GM21786 (cell line): ENCODE data around the gene COL6A5.
"Not testable (repeated sequence)": the region's sequence is repeated elsewhere in the genome, so short reads cannot be mapped to it uniquely, and the experiment has no call there.

ENCODE experiments used
- ATAC-seq: cut with Tn5 transposase; IDR thresholded peaks from one replicate; pipeline ENCODE4 v1.9.1; 2021; ENCODE audit not compliant: unreplicated experiment

COL6A5 gene

DNA sequence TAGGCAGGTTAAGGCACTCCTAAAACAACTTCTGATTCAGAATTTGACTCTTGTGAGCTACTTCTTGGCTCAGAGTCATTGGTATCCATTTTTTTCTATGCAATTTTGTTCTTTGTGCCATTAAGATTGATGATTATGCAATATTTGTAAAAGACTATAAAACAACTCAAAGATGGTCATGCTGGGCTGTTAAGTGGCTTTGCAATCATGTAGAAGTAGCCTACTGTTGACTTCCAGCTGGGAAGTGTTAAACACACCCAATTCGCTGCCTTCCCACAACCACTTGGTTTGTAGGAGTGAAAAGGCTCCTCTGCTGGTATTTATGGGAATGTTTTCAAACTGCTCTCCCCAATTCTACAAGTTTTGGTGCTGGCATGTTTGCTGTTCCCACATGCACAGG, 96.8 kb downstream of the COL6A5 start:
- no peak for ATAC-seq

DNA sequence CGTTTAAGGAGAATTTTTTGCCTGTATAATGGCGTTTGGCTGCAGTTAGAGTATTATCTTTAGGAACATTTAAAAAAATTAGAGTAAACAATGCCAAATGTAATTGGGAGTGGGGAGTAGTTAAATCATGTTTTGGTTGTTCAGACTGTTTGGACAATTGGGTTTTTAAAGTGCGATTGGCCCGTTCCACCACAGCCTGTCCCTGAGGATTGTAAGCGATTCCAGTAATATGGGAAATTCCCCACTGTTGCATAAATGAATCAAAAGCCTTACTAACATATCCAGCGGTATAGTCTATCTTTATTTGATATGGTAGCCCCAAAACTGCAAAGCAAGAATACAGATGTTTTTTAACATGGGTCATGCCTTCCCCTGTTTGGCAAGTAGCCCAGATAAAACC, 101.4 kb downstream of the COL6A5 start:
- ATAC-seq = not testable (repeated sequence)

DNA sequence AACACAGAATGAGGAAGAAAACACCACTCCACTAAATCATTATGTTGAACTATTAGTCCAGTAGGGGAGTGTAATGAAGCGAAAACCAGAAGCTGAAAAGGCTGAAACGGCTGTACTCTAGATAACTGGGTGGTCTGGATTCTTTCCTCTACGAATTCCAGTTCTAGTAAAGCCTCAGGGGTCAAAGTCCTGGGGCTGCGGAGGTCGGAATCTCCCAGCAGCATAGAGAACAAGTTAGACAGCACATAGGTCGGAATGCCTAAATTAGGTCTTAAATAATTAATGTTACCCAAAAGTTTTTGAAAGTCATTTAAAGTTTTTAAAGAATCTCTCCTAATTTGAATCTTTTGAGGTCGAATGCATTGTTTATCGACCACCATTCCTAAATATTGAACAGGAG, 102.7 kb downstream of the COL6A5 start:
- not testable (repeated sequence) for ATAC-seq

DNA sequence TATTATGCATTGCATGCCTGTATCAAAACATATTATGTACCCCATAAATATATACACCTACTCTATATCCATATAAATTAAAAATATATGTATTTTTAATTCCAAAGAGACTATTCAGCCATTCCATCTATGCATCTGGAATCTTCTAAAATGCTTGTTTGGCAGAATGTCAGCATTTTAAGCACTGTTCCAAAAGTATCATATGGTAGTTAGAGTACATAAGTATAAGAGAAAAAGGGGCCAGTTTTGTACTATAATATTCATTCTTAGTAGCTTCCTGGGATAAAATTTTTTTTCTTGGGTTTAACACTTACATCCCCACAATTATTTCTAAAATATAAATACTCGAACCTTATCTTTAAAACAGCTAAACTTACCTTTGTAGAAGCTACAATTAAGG, 111.1 kb downstream of the COL6A5 start:
- ATAC-seq = no peak

GRCh38 chr3:130457671-130458070, 112.2 kb downstream of the COL6A5 start:
- no peak for ATAC-seq

GRCh38 chr3:130459944-130460343, 114.5 kb downstream of the COL6A5 start:
- ATAC-seq = no peak

DNA sequence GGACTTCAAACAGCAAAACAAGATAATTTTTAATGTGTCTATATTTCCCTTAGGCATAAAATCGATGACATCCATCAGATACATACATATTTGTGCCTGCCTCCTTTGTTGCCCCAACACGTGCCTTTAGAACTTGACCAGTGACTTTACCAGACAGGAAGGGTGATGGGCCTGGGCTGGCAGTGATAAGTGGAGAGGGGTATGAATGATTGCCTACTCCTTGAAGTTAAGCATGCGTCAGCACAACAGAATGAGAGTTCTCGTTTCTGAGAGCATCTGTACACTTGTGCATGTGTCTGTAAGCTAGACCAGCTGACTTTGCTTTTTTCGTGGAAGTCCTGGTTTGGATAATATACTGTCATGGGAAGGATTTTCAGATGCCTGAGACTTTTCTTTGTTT, 116.6 kb downstream of the COL6A5 start:
- ATAC-seq = no peak

- ATAC-seq = no peak
These were observed 117.7 kb downstream of the COL6A5 start for GRCh38 chr3:130463221-130463620.

- ATAC-seq = no peak
These were observed 120.0 kb downstream of the COL6A5 start for GRCh38 chr3:130465521-130465920.

GRCh38 chr3:130468311-130468710, 122.8 kb downstream of the COL6A5 start:
- ATAC-seq = no peak

DNA sequence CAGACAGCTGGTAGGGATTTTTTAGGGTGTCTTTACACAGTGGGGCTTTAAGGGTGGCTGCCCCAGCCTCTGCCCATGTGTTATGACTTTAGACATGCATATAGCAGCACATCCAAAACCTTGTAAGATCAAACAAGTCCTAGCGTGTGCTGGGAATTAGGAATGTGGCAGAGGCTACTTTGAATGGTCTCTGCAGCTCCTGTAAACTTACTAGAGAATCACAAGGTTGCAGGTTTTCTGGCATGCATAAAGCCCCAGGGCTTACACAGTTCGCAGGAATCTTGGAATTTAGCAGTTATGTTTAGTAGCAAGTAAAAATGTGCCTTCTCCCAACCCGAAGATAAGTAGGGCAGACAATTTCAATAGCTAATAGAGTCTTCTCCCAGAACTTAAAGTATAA, 124.7 kb downstream of the COL6A5 start:
- no peak for ATAC-seq

- no peak for ATAC-seq
These were observed 127.9 kb downstream of the COL6A5 start for GRCh38 chr3:130473416-130473815.

DNA sequence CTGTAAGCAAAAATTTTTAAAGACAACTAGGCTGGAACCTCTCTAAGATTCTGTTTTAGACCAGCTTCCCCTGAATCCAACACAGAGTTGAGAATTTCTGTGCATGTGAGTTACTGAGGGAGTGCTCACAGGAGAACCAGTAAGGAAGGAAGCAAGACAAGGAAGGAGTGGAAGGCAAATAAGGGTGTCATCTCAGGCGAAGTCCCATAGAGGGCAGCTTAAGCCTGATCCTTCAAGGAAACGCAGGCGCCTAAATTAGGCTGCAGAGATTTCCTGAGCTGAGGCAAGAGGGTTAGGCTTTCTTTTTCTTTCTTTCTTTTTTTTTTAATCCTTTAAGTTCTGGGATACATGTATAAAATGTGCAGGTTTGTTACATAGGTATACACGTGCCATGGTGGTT, 135.3 kb downstream of the COL6A5 start:
- no peak for ATAC-seq

DNA sequence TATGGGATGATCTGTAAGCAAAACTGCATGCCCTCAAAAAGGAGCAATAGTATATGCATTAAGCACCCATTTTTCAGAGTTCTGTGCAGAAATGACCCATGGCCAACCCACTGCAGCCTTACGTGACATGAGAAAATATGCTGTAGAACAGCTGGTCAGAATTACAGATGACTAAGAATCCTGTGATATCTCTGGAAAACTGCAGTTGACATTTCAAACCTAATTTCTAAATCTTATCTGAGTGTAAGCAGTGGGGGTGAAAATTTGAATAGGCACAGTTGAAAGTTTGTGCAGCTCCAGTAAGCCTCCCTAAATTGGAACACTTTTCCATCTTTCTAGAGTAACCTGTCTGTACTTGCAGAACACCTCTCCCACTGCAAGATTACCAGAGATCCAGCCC, 142.8 kb downstream of the COL6A5 start:
- no peak for ATAC-seq

- no peak for ATAC-seq
These were observed 143.4 kb downstream of the COL6A5 start for GRCh38 chr3:130488769-130489450.

GRCh38 chr3:130490241-130490640, 144.8 kb downstream of the COL6A5 start:
- no peak for ATAC-seq

DNA sequence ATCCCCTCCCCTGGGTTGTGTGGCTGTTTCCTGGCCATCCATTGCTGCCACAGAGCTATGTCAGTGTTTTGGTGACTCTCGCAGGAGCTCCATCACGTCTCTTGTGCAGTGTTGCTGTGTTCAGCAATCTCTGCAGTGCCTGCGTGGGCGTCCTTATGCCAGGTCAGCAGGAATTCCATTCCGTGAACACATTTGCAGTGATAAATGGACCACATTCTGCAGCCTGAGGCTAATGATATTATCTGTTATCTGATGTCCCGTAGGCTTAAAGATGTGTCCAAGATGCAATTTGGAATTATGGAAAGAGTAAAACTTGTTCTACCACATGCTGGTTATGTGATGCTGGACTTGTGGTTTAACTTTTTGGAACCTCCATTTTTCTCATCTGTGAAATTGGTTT, 146.0 kb downstream of the COL6A5 start:
- no peak for ATAC-seq

GRCh38 chr3:130504701-130505100, 159.2 kb downstream of the COL6A5 start:
- ATAC-seq = no peak

DNA sequence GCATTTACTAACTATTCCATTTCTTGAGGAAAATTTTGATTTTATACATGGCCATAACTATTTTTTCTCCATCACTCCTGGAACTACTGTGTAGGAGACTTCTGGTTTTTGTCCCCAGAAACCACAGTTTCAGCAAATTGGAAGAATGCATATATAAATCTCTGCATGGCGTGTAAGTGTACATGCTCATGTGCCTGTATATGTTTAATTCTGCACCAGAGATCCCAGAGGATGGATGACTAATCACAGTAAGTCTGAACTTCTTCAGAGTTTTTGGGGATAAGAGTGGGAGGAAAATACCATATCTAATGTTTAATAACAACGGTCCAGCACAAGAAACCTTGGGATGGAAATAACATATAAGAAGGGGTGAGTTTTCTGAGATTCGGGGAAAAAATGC, 160.6 kb downstream of the COL6A5 start:
- no peak for ATAC-seq

DNA sequence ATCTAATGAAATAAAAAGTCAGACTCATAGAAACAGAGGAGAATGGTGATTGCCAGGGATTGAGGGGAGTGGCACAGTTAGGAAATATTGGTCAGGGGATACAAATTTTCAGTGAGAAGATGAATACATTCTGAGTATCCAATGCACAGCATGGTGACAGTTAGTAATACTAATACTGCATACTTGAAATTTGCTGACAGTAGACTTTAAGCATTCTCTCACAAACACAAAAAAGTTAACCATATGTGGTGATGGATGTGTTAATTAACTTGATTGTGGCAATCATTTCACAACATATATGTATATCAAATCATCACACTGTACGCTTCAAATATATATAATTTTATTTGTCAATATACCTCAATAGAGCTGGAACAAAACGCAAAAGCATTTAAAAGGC, 162.3 kb downstream of the COL6A5 start:
- ATAC-seq = no peak

GRCh38 chr3:130509008-130509407, 163.5 kb downstream of the COL6A5 start:
- ATAC-seq = no peak

DNA sequence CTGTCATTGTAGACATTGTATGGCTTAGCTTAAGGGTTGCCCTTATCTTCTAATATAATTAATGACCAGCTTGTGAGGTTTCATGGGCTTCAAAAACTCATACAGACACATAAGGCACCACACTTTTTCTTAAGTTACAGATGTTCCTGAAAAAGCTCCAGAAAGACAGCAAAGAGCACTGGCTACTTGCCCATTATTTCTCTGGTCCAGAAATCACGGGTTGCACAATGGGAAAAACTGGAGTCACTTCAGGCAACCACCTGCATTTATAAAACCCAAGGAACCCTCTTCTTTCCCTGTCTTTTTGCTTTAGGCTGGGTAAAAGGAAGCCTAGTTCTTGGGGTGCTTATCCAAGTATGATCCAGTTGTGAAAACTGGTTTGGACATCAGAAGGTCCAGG, 169.2 kb downstream of the COL6A5 start:
- ATAC-seq = no peak

DNA sequence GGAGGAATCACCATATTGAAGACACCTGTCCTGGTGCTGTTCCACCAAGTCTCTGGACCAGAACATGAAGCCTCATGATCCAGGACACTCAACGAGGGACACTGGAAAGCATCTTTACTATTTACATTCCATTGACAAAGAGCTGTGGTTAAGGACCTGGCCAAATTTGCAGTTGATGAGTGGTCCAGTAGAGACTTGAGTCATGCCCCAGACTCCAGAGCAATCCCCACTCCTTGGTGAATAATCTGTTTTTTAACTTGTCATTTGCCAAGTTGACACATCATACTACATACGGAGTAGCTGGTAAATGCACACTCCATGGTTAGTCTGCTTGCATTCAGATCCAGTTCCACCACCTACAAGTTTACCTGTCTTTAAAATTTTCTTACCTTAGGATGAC, 170.3 kb downstream of the COL6A5 start:
- no peak for ATAC-seq
